KMS-11 (cell line): ENCODE measurements around the gene OCA2.

ENCODE experiments used
- H2AFZ ChIP-seq: fragments of 200-600 bp; sonication (generic); 2 replicates; pipeline ENCODE4 v1.6.1; 2016; ENCODE audit warnings: antibody characterized with exemption, mixed run types, low read depth
- H3K27ac ChIP-seq: fragments of 200-600 bp; sonication (generic); 2 replicates; pipeline ENCODE4 v1.6.1; 2016; ENCODE audit warnings: mild to moderate bottlenecking, mixed run types
- H3K27me3 ChIP-seq: fragments of 200-600 bp; sonication (generic); 2 replicates; pipeline ENCODE4 v1.6.1; 2017; ENCODE audit warnings: mild to moderate bottlenecking, low read depth, mixed run types, moderate library complexity; ENCODE audit not compliant: insufficient read depth
- H3K36me3 ChIP-seq: fragments of 200-600 bp; sonication (generic); 2 replicates; pipeline ENCODE4 v1.6.1; 2017; ENCODE audit warnings: mild to moderate bottlenecking, mixed run types; ENCODE audit not compliant: insufficient read depth
- H3K4me1 ChIP-seq: fragments of 200-600 bp; sonication (generic); 2 replicates; pipeline ENCODE4 v1.6.1; 2016; ENCODE audit warnings: mild to moderate bottlenecking, low read depth, mixed run types; ENCODE audit not compliant: poor library complexity, severe bottlenecking
- H3K4me2 ChIP-seq: fragments of 200-600 bp; sonication (generic); 2 replicates; pipeline ENCODE4 v1.7.0; 2016; ENCODE audit warnings: mild to moderate bottlenecking, mixed run types
- H3K4me3 ChIP-seq: fragments of 200-600 bp; sonication (generic); IDR thresholded peaks from 2 replicates; pipeline ENCODE4 v1.6.1; 2017; ENCODE audit warnings: low read depth, low read length, mixed read lengths; ENCODE audit not compliant: insufficient read depth
- H3K79me2 ChIP-seq: fragments of 200-600 bp; sonication (generic); 2 replicates; pipeline ENCODE4 v1.6.1; 2016; ENCODE audit warnings: low read depth, mixed run types; ENCODE audit not compliant: insufficient read depth
- H3K9ac ChIP-seq: fragments of 200-600 bp; sonication (generic); 2 replicates; pipeline ENCODE4 v1.6.1; 2016; ENCODE audit warnings: mild to moderate bottlenecking, mixed run types
- H4K20me1 ChIP-seq: fragments of 200-600 bp; sonication (generic); 2 replicates; pipeline ENCODE4 v1.6.1; 2016; ENCODE audit warnings: mild to moderate bottlenecking, mixed run types; ENCODE audit not compliant: insufficient read depth
- TF ChIP-seq, protein P1 (sequence below): fragments of 200-600 bp; sonication (generic); conservative IDR thresholded peaks from 2 replicates; pipeline ENCODE4 v1.6.1; 2017; ENCODE audit warnings: low read depth, mild to moderate bottlenecking, antibody characterized with exemption, low read length, moderate library complexity, mixed read lengths

OCA2 gene

DNA sequence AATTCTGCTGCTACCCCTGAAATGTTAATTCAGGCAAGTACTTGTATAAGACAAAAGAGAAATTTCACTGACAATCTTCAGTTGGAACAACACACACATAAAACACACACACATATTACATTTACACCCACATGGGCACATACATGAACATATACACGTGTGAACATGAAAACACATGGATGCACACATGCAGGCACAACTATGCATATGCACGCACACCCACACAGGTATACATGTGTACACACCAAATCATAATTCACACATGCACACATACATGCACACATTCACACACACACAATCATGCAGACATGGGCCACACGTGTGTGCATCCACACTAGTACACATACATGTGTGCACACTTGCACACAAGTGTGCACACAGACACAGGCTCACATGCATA, 277.8 kb downstream of the OCA2 start:
- H4K20me1 ChIP-seq = no peaks in the 10 kb centered on the region

DNA sequence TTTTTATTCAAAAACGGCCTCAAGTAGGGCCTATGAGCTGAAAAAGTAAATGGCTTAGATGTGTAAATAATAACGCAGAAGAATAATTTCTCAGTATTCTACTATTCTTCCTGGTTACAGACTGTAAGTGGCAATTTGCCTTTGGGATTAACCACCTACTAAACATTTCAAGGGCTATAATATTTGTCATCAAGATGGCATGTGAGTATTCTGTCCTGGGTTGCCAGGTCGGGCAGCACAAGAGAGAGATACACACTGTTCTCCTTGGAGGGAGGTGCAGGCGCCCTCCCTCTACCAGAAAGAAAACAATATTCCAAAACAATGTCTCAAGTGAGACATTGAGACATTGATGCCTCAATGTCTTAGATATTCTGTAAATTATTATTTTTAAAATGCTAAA, 278.4 kb downstream of the OCA2 start:
- Histone ChIP-seq H3K27me3 (no peaks in the 10 kb centered on the region), H3K36me3 (no peaks in the 10 kb centered on the region), H3K4me1 (no peaks in the 10 kb centered on the region), H3K27ac (no peak overlapping the region), H4K20me1 (no peaks in the 10 kb centered on the region), H3K9ac (no peak overlapping the region), H3K79me2 (no peaks in the 10 kb centered on the region), H3K4me2 (no peak overlapping the region), H2AFZ (no peak overlapping the region), H3K4me3 (no peak overlapping the region)
- TF ChIP-seq, protein P1, sequence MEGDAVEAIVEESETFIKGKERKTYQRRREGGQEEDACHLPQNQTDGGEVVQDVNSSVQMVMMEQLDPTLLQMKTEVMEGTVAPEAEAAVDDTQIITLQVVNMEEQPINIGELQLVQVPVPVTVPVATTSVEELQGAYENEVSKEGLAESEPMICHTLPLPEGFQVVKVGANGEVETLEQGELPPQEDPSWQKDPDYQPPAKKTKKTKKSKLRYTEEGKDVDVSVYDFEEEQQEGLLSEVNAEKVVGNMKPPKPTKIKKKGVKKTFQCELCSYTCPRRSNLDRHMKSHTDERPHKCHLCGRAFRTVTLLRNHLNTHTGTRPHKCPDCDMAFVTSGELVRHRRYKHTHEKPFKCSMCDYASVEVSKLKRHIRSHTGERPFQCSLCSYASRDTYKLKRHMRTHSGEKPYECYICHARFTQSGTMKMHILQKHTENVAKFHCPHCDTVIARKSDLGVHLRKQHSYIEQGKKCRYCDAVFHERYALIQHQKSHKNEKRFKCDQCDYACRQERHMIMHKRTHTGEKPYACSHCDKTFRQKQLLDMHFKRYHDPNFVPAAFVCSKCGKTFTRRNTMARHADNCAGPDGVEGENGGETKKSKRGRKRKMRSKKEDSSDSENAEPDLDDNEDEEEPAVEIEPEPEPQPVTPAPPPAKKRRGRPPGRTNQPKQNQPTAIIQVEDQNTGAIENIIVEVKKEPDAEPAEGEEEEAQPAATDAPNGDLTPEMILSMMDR = no peak

More for the DNA sequence above, 277.8 kb downstream of the OCA2 start:
- no peaks in the 10 kb centered on the region for H3K27me3 ChIP-seq
- no peaks in the 10 kb centered on the region for H3K79me2 ChIP-seq
- no peak overlapping the region for H3K9ac ChIP-seq
- no peaks in the 10 kb centered on the region for H3K4me1 ChIP-seq
- no peak overlapping the region for H2AFZ ChIP-seq
- no peak overlapping the region for H3K27ac ChIP-seq
- H3K36me3 ChIP-seq = no peaks in the 10 kb centered on the region
- no peak overlapping the region for H3K4me3 ChIP-seq
- no peak overlapping the region for H3K4me2 ChIP-seq
- TF ChIP-seq, protein P1 = no peak

DNA sequence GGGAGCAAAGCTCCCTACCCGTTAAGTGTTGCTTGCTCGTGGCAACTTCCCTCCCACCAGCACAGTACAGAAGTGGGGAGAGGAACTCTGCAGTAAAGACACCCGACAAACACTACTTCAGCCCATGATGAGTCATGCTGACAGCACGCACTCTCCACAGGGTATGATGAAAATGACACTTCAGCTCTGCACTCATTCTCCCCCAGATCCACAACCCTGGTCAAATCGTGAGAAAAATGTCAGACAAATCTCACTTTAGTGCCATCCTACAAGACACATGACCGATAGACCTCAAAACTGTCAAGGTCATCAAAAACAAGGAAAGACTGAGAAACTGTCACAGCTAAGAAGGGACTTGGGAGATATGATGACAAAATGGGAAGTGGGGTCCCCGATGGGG, 278.9 kb downstream of the OCA2 start:
- H4K20me1 ChIP-seq = no peaks in the 10 kb centered on the region
- no peak overlapping the region for H3K9ac ChIP-seq
- no peak overlapping the region for H3K4me3 ChIP-seq
- TF ChIP-seq, protein P1 = no peak
- H3K4me1 ChIP-seq = no peaks in the 10 kb centered on the region
- no peaks in the 10 kb centered on the region for H3K36me3 ChIP-seq
- H3K4me2 ChIP-seq = no peak overlapping the region
- no peaks in the 10 kb centered on the region for H3K79me2 ChIP-seq
- no peak overlapping the region for H2AFZ ChIP-seq
- H3K27ac ChIP-seq = no peak overlapping the region
- H3K27me3 ChIP-seq = no peaks in the 10 kb centered on the region

DNA sequence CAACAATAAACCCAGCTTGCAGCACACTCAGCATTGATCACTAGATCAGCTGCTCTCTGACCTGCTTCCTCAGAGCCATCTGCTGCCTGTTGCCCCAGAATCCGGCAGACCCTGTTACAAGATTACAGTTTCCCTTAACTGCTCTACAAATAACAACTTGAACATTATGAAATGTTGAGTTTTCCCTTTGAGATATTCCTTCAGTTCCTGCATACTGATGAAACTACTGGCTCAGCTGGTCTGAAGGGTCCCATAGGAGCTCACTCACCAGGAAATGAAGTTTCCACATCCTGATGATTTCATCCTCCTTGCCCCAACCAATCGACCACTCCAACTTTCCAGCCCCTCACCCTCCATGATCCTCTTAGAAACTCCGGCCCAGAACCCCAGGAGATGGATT, 281.9 kb downstream of the OCA2 start:
- no peaks in the 10 kb centered on the region for H3K79me2 ChIP-seq
- H3K4me2 ChIP-seq = no peak overlapping the region
- no peaks in the 10 kb centered on the region for H3K36me3 ChIP-seq
- H3K4me3 ChIP-seq = no peak overlapping the region
- H3K27ac ChIP-seq = no peak overlapping the region
- H4K20me1 ChIP-seq = no peaks in the 10 kb centered on the region
- H3K9ac ChIP-seq = no peak overlapping the region
- TF ChIP-seq, protein P1 = no peak
- no peaks in the 10 kb centered on the region for H3K27me3 ChIP-seq
- no peaks in the 10 kb centered on the region for H3K4me1 ChIP-seq
- no peak overlapping the region for H2AFZ ChIP-seq
